Smooth muscle cell (in vitro differentiated cells): Measurements from ENCODE around the gene ZBTB16. TPM values are rescaled to one million over a fixed set of nuclear protein-coding genes. Genes with fewer than 3 reads are reported as not detected.

ENCODE experiments used
- DNase-seq: peaks from one replicate; lab custom pipeline; 2025; ENCODE audit not compliant: unreplicated experiment; lab: John Stamatoyannopoulos, UW
- H2AFZ ChIP-seq: fragments of 200-600 bp; sonication (generic); 2 replicates; pipeline ENCODE4 v1.6.0; 2016; ENCODE audit warnings: antibody characterized with exemption, low read depth, mild to moderate bottlenecking
- H3F3A ChIP-seq: fragments of 200-600 bp; sonication (generic); 2 replicates; pipeline ENCODE4 v1.6.0; 2017; ENCODE audit warnings: antibody characterized with exemption, low read depth
- H3K27ac ChIP-seq: fragments of 200-600 bp; sonication (generic); 2 replicates; pipeline ENCODE4 v1.5.1; 2016; ENCODE audit warnings: low read depth, mild to moderate bottlenecking
- H3K27me3 ChIP-seq: fragments of 200-600 bp; sonication (generic); 2 replicates; pipeline ENCODE4 v1.6.1; 2016; ENCODE audit warnings: low read depth, mild to moderate bottlenecking
- H3K36me3 ChIP-seq: fragments of 200-600 bp; sonication (generic); 2 replicates; pipeline ENCODE4 v1.5.1; 2016; ENCODE audit warnings: low read depth
- H3K4me1 ChIP-seq: fragments of 200-600 bp; sonication (generic); 2 replicates; pipeline ENCODE4 v1.5.1; 2016; ENCODE audit warnings: low read depth
- H3K4me2 ChIP-seq: fragments of 200-600 bp; sonication (generic); 2 replicates; pipeline ENCODE4 v1.6.0; 2016; ENCODE audit warnings: mild to moderate bottlenecking
- H3K4me3 ChIP-seq: fragments of 200-600 bp; sonication (generic); 2 replicates; pipeline ENCODE4 v1.5.1; 2016; ENCODE audit warnings: mild to moderate bottlenecking
- H3K79me2 ChIP-seq: fragments of 200-600 bp; sonication (generic); 2 replicates; pipeline ENCODE4 v1.6.0; 2016; ENCODE audit warnings: low read depth, mild to moderate bottlenecking
- H3K9ac ChIP-seq: fragments of 200-600 bp; sonication (generic); 2 replicates; pipeline ENCODE4 v1.6.0; 2016; ENCODE audit warnings: low read depth
- H3K9me3 ChIP-seq: fragments of 200-600 bp; sonication (generic); replicated peaks from 2 replicates; pipeline ENCODE4 v1.5.1; 2016; ENCODE audit warnings: low read depth
- H4K20me1 ChIP-seq: fragments of 200-600 bp; sonication (generic); 2 replicates; pipeline ENCODE4 v1.6.0; 2016; ENCODE audit warnings: low read depth
- WGBS: methylation state at CpG from one replicate; pipeline ENCODE4 v1.1.7; 2016; ENCODE audit warnings: low lambda C conversion rate; 5-methylcytosine and 5-hydroxymethylcytosine counted together
- polyA plus RNA-seq: library from polyadenylated mRNA; unstranded; fragments of >200 nt; fragmentation: Nextera tagmentation; extraction: Ambion mirVana; gene quantifications from 2 replicates; pipeline ENCODE4 v1.2.1, GENCODE V29; 2016
- total RNA-seq: library from RNA; depleted of rRNA; stranded (reverse); fragments of >200 nt; gene quantifications from 2 replicates; pipeline ENCODE4 v1.2.3, GENCODE V29; 2014
- TF ChIP-seq, protein P1 (sequence below): fragments of 200-600 bp; sonication (generic); IDR thresholded peaks from 2 replicates; pipeline ENCODE4 v1.5.1; 2017; ENCODE audit warnings: borderline replicate concordance, mild to moderate bottlenecking, antibody characterized with exemption; ENCODE audit not compliant: insufficient read depth, poor library complexity, severe bottlenecking

The ZBTB16 gene
- total and polyA plus RNA-seq, 2 experiments from 2014 or later, result not detected

- no peaks in the 10 kb centered on the region for H4K20me1 ChIP-seq
- H3K9ac ChIP-seq, result no peak overlapping the region
- TF ChIP-seq, protein P1, sequence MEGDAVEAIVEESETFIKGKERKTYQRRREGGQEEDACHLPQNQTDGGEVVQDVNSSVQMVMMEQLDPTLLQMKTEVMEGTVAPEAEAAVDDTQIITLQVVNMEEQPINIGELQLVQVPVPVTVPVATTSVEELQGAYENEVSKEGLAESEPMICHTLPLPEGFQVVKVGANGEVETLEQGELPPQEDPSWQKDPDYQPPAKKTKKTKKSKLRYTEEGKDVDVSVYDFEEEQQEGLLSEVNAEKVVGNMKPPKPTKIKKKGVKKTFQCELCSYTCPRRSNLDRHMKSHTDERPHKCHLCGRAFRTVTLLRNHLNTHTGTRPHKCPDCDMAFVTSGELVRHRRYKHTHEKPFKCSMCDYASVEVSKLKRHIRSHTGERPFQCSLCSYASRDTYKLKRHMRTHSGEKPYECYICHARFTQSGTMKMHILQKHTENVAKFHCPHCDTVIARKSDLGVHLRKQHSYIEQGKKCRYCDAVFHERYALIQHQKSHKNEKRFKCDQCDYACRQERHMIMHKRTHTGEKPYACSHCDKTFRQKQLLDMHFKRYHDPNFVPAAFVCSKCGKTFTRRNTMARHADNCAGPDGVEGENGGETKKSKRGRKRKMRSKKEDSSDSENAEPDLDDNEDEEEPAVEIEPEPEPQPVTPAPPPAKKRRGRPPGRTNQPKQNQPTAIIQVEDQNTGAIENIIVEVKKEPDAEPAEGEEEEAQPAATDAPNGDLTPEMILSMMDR, result no peak
- H3K27ac ChIP-seq, result no peak overlapping the region
- peaks cover 19% of the 10 kb centered on the region for H3K4me1 ChIP-seq
- no peaks in the 10 kb centered on the region for H3K9me3 ChIP-seq
- no peak overlapping the region for H3K4me3 ChIP-seq
- H3K79me2 ChIP-seq, result no peaks in the 10 kb centered on the region
- no peak overlapping the region for H3K4me2 ChIP-seq
- no peak overlapping the region for H2AFZ ChIP-seq
- no peak for DNase-seq
- H3K36me3 ChIP-seq, result no peaks in the 10 kb centered on the region
- H3K27me3 ChIP-seq, result peaks cover 26% of the 10 kb centered on the region
- no peaks in the 10 kb centered on the region for H3F3A ChIP-seq
- 20% methylated on average over 6 of the region's 6 CpGs for WGBS
Observed at GRCh38 chr11:114219559-114220349, 160.2 kb downstream of the ZBTB16 start.

- Histone ChIP-seq H3K36me3 (no peaks in the 10 kb centered on the region), H3K27me3 (peaks cover 22% of the 10 kb centered on the region), H3K4me2 (no peak overlapping the region), H2AFZ (no peak overlapping the region), H3K9me3 (no peaks in the 10 kb centered on the region), H3K79me2 (no peaks in the 10 kb centered on the region), H3F3A (no peaks in the 10 kb centered on the region), H3K4me3 (no peak overlapping the region), H3K27ac (no peak overlapping the region), H3K4me1 (peaks cover 14% of the 10 kb centered on the region), H4K20me1 (no peaks in the 10 kb centered on the region), H3K9ac (no peak overlapping the region)
- DNase-seq, result no peak
- 95% methylated on average over 2 of the region's 2 CpGs for WGBS
- TF ChIP-seq, protein P1, result no peak
Observed at GRCh38 chr11:114221037-114221436, 161.5 kb downstream of the ZBTB16 start.

GRCh38 chr11:114225661-114226060 is 166.2 kb downstream of the ZBTB16 start:
- H3K27ac ChIP-seq, result no peak overlapping the region
- no peak for DNase-seq
- H3K9ac ChIP-seq, result no peak overlapping the region
- H3F3A ChIP-seq, result no peaks in the 10 kb centered on the region
- no peaks in the 10 kb centered on the region for H3K36me3 ChIP-seq
- H3K4me1 ChIP-seq, result peaks cover 6% of the 10 kb centered on the region
- H3K4me3 ChIP-seq, result no peak overlapping the region
- peaks cover 26% of the 10 kb centered on the region for H3K27me3 ChIP-seq
- no peak overlapping the region for H3K4me2 ChIP-seq
- H3K79me2 ChIP-seq, result no peaks in the 10 kb centered on the region
- no peak overlapping the region for H2AFZ ChIP-seq
- TF ChIP-seq, protein P1, result no peak
- WGBS, result 91% methylated on average over 1 of the region's 1 CpG
- no peaks in the 10 kb centered on the region for H3K9me3 ChIP-seq
- H4K20me1 ChIP-seq, result no peaks in the 10 kb centered on the region

DNA sequence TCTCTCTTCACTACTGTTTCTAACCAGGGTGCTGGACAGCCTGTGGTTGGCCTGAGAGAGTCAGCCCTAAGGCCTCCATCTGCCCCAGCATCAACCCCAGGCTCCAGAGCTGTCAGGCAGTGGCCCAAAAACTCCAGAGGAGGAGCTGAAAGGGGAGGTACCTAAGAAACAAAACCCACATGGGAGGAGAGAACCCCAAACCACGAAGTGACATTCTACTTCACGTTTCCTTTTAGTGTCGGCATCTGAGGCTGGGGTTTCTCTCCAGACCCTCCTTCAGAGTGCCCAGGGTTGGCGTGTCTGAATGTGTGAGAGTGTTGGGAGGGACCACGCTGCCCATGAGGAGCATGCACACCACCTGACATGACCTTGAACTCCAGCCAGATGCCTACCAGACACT is 166.8 kb downstream of the ZBTB16 start:
- H4K20me1 ChIP-seq, result no peaks in the 10 kb centered on the region
- H3K9ac ChIP-seq, result no peak overlapping the region
- no peak for DNase-seq
- H3K79me2 ChIP-seq, result no peaks in the 10 kb centered on the region
- no peak overlapping the region for H3K27ac ChIP-seq
- H3K36me3 ChIP-seq, result no peaks in the 10 kb centered on the region
- TF ChIP-seq, protein P1, result no peak
- peaks cover 9% of the 10 kb centered on the region for H3K4me1 ChIP-seq
- no peaks in the 10 kb centered on the region for H3F3A ChIP-seq
- no peaks in the 10 kb centered on the region for H3K9me3 ChIP-seq
- no peak overlapping the region for H3K4me2 ChIP-seq
- no peak overlapping the region for H3K4me3 ChIP-seq
- H3K27me3 ChIP-seq, result peaks cover 33% of the 10 kb centered on the region
- 97% methylated on average over 5 of the region's 5 CpGs for WGBS
- H2AFZ ChIP-seq, result no peak overlapping the region
